ENCODE data around the gene PLAC8.
"Not testable (repeated sequence)": the region's sequence is repeated elsewhere in the genome, so short reads cannot be mapped to it uniquely, and the experiment has no call there.

PLAC8 gene, protein sequence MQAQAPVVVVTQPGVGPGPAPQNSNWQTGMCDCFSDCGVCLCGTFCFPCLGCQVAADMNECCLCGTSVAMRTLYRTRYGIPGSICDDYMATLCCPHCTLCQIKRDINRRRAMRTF

DNA sequence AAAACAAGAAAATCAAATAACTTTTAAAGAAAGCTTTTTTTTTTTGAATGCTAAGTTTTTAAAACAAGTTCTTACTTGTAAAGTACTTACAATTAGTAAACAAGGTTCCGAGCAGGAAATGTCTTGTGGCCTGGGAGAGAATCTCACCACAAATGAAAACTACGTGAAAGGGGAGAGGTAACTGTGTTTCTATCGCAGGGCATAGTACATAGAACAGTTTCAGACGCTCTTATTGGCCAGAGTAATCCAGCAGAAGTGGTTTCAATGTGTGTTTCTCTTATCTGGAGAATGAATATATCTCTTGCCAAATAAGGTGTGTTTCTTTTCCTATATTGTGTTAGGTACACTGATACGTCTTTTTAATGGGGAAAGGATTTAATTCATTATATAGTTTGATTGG, at the start of gene PLAC8:
Gene PLAC8 (minus strand): TSS at position 154 of the 400 bp plus-strand sequence. CDS start 6,808 bp downstream, outside the sequence.
- DNase-seq, result no peak

DNA sequence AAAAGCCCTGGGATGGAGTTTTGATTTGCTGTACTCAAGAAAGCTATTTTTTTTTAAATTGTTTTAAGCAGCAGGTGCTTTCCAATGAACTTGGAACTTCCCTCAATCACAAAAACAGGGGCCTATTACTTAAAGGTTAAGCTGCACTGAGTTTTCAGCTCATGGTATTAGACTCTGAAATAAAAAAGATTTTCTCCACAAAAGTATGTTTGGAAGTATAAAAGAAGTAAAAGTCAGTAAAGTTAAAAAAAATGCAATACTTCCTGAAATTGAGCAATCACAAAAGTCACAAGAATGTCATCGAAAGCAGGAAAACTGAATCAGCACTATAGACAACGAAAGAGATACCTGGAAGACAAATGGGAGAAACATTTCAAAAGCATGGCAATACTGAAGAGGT, 38.9 kb upstream of the PLAC8 start:
- DNase-seq, result no peak

DNA sequence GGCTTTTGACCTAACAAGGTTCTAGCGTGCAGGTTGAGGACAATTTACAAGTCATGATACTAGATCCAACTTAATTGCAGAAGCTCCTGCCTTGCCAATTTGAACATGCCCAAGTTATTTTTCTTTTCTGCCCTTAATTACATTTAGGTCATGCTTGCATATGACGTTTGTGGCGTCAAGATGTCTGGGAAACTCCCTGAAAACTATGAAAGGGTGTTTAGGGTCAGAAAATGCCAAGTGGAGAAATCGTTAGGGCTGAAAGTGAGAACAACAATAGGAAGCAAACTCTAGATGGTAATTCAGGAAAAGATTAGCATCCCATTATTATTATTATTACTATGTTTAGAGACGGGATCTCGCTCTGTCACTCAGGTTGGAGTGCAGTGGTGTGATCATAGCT, 38.2 kb upstream of the PLAC8 start:
- DNase-seq, result no peak

DNA sequence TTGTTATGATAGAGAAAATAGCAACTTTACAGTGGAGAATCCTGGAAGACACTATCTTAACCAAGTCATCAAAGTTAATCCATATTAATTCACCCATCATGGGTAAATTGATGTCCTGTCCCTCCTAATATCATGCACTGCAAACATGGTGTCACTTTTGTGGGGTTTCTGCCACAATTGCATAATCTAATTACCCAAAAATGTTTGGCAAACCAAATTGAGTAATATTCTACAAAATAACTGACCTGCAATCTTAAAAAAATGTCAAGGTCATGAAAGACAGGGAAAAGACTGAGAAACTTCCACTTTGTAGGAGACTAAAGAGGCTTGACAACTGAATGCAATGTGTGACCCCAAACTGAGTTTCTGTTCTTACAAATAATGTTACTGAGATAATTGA, 37.1 kb upstream of the PLAC8 start:
- DNase-seq, result no peak

DNA sequence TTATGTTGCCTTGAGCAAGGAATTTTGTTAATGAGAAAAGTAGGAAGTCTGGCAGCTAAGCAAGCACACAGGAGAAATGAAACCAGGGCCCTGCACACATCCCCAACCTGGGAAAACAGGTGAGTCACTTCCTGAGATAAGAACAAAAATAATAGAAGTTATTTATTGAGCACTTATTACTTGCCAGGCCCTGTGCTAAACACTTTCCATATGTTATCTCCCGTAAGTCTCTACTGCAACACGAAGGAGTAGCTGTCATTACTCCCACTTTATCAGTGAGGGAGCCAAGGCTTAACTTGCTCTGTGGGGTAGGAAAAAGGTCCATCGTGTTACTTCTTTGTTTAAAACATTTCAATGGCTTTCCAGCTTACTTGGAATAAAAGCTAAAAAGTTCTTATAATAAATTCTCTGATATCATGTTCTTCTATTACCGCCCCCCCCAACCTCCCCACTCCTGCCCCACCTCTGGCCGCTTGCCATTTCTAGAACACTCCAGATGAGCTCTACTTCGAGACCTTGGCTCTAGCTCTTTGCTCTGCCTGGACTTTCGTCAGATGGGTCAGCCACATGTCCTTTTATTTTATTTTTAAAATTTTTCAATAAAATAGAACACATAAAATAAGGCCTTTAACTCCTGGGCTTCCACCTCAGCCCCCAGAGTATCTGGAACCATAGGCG, 36.3 kb upstream of the PLAC8 start:
- DNase-seq, result no peak

DNA sequence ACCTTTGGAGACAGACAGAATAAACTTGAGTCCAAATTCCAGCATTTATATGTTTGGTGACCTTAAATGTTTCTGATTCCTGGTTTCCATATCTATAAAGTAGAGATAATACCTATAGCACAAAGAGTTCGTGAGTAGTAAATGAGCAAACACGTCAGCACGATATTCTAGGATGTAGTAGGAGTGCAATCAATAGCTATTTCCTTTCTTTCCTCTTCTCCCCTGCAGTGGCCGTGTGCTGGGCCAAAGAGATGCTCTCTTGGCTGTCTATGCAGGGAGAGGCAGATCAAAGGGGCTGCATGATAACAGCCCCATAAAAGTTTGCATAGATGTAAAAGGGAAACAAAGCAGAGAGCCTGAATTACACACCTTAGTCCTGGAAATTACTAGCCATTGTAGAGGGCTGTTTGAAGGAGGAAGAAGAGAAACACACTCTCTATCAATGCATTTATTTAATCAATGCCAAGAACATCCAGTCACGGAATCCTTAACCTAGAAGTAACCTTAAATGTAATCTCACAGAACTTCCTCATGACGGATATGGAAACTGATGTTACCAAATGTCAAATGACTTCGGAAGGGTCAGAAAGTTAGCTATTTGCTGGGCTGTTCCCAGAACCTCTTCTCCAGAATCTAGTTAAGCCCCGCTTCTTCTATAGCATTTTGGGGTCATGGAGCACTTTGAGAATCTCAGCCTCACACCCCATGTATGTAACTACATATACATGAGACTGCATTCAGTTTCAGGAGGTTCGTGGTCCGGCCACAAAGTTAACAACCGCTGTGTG, 35.5 kb upstream of the PLAC8 start:
- DNase-seq, result no peak

DNA sequence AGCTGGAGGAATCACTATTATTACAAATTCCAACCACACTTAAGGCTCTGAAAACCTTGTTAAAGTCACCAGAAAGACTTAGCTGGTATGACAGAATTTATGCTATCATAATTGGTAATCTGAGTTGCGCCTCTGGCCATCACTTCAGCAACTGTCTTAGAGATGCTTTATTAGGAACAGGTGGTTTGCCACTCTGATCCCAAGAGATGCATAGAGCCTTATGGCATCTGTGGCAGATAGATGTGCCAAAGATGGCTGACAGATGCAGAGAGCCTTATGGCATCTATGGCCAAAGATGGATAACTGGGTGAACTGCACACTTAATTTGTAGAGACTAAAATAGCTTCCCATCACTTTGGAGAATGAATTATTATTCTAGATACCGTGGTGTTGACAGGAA, 32.3 kb upstream of the PLAC8 start:
- DNase-seq, result no peak

DNA sequence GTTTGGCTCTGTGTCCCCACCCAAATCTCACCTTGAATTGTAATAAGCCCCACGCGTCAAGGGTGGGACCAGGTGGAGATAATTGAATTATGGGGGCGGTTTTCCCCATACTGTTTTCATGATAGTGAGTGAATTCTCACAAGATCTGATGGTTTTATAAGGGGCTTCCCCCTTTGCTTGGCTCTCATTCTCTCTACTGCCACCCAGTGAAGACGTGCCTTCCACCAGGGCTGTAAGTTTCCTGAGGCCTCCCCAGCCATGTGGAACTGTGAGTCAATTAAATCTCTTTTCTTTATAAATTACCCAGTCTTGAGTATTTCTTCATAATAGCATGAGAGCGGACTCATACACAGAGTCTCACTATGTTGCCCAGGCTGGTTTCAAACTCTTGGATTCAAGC, 31.2 kb upstream of the PLAC8 start:
- not testable (repeated sequence) for DNase-seq

DNA sequence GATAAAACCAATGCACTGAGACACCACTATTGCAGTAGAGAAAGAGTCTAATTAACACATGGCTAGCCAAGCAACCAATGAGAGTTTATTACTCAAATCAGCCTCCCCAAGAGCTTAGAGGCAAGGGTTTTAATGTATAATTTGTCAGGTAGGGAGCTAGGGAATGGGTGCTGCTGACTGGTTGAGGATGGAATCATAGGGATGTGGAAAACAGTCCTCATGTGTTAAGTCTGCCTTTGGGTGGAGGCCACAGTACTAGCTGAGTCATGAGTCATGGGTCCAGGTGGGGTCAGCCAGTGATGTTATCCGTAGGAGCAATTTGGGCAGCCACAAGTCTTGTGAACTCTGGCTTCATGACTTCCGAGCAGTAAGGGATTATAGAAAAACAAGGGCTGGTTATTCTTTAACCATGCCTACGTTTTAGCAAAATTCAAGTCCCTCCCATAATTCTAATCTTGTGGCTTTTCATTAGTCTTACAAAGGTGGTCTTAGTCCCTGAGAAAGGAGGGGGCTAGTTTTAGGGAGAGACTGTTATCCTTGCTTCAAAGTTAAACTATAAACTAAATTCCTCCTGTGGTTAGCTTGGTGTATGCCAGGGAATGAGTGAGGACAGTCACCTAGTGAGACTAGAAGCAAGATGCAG, 25.1 kb upstream of the PLAC8 start:
- DNase-seq, result no peak

DNA sequence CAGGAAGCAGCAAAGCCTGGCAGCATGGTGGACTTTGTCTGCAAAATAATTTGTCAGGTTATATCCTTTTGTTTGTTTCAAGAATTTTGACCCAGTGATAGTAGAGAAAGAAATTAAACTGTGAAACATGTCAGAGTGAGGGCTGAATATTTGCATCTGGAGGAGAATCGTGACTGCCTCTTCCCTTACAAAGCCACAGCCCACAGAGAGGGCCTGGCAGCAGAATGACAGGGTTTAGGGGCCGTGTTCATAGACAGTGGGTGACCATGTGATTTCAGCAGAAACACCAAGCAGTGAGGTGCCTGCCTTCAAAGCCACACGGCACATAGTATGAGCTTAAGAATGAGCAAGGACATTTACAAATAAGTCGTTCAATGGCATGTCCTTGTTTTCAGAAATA, 24.4 kb upstream of the PLAC8 start:
- DNase-seq, result no peak

DNA sequence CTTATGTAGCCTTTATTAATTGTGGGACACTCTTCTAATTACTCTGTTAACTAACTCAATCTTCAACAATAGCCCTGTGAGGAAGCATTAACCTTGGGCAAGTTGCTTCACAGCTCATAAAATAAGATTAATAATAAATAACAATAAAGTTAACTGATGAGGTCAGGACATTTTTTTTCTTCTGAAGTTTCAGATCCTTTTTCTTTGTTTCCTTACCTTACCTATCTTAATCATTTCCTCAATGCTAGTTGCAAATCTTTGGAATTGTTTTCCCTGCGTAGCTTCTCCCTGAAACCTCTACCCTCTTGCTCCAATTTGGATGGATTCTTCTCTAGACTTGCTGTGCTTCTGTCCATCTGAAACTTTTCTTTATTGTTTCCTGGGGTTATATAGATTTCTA, 17.5 kb upstream of the PLAC8 start:
- no peak for DNase-seq

DNA sequence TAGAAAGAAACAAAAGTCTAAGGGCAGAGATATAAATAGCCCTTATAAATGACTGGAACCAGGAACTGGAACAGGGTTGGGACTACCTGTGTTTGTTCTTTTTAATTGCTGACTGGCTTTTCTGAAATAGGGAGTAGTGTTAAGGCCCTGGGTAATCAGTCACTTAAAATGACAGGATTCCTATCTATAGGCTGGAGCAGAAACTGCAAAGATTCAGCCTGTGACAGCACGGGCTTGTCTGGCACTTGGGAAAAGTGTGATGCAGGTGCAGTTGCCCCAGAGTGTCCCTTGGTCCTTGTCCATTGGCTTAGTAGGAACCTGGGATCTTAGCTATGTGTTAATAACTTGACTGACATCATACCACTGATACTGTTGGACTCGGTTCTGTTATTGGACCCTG, 14.7 kb upstream of the PLAC8 start:
- no peak for DNase-seq

DNA sequence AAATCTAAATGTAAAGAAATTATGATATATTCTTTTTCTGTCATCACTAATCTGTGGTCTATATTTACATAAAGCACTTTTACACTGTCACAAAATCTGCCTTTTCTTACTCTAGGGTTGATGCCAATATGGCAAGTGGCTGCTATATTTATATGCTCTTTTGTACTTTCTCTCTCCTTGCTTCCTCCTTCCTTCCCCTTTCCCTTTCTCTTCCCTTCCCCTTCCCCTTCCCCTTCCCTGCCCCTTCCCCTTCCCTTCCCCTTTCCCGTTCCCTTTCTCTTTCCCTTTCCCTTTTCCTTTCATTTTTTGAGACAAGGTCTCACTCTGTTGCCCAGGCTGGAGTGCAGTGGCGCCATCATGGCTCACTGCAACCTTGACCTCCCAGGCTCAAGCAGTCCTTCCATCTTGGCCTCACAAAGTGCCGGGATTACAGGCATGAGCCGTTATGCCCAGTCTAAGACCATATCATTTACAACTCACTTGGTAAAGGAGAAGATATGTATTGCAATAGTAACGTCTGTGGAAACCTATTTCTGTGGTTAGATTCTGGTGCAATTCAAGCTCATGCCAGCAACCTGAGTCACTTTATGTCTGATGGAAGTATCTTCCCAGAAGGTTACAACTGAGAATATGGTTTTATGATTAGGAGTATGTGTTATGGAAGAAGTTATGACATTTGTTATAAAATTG, 13.9 kb upstream of the PLAC8 start:
- no peak for DNase-seq

DNA sequence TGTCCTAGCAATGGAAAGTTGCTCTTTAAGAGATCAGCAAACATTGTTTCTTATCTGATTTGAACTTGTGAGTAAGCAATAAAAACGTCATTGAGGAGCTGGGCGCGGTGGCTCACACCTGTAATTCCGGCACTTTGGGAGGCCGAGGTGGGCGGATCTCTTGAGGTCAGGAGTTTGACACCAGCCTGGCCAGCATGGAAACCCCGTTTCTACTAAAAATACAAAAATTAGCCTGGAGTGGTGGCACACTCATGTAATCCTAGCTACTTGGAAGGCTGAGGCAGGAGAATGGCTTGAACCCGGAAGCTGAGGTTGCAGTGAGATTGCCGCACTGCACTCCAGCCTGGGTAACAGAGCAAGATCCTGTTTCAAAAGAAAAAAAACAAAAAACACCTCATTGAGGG, 11.2 kb upstream of the PLAC8 start:
- DNase-seq, result peak; percentile 37

DNA sequence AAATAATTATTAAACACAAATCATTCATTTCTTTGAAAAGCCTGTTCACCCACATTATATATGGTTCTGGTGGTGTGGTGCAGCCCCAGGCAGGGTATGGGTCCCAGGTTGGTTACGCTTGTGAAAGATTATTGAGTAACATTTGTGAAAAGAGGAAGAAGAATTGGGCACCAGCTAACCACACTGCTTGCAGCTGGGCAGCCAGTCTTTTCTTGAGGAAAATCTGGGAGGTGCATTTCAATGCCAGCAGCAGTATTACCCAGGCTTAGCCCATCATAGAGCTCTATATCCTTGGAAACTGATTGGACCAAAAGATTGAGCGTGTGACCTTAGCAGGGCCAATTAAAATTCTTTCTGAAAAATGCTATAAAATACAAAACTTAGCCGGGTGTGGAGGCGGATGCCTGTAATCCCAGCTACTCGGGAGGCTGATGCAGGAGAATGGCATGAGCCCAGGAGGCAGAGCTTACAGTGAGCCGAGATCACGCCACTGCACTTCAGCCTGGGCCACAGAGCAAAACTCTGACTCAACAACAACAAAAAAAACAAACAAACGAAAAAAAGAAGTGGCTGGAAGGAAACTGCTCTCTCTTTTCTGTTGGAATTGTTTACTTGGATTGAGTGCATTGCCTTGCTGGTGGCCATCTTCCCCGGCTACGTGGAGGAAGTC, 9.7 kb upstream of the PLAC8 start:
- no peak for DNase-seq

DNA sequence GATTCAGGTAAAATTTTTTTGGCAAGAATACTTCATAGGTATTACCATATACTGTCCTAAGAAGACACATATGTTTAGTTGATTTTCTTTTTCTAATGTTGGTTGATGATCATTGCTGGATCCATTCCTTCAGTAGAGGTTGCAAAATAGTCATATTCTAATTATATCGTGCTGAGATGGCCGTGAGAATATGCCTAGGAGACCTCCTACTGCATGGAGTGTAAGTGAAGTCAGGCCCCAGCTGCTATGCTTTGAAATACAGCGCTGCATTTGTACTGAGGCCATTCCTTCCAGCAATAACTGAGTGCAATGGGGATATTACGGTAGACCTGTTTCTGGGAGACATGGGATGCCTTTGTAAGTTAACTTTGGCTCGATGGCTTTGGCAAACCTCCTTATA, 6.7 kb upstream of the PLAC8 start:
- no peak for DNase-seq

DNA sequence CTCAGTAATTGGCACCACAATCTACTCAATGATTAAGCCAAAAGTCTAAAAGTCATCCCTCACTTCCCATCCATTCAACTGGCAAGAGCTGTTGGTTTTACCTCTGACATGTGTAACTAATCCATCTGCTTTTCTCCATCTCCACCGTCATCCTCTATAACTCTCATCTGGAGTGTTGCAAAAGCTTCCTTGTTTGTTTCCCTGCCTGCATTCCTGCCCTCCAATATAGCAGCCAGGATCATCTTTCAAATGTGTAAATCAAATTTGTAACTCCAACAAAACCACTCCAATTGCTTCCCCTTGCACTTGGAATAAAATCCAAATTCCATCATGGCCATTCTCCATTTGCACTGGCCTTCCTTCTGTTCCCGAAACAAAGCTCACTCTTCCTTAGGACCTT, 4.3 kb upstream of the PLAC8 start:
- no peak for DNase-seq

DNA sequence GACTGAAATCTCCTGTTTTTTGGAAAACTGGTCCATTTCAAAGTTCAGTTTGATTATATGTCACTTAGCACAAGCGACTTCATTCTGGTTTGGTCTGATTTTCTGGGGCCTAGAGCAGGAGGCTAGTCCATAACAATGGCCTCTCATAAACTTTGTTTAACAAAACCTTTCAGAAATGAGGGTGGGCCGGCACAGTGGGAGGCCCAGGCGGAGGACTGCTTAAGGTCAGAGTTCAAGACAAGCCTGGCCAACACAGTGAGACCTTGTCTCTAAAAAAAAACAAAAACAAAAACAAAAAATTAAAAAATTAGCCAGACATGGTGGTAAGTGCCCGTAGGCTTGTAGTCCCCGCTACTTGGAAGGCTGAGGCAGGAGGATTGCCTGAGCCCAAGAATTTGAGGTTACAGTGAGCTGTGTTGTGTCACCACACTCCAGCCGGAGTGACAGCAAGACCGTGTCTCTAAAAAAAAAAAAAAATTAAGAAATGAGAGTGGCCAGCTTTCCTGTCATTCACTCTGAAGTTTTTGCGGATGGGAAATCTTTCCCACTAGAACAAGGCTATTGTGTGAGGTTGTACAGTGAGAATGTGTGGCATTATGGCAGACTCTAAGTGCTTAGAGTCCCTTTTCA, 1.2 kb upstream of the PLAC8 start:
- DNase-seq, result no peak

DNA sequence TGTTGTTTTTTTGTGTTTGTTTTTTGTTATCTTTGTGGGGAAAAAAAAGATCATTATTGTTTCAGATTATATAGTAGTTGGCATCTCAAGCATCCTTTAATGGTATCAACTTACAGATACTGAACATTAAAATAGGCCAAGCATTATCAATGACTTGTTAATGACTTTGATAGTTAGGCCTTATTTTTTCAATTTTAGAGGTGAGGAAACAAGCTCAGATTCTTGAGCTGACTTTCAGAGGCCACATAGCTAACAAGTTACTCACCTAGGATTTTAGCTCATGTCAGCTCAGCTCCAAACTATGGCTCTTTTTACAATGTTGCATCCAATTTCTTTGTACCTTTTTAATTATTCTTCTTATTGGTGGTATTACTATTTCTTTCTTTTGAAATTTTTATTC, 471 bp upstream of the PLAC8 start:
- DNase-seq, result no peak

DNA sequence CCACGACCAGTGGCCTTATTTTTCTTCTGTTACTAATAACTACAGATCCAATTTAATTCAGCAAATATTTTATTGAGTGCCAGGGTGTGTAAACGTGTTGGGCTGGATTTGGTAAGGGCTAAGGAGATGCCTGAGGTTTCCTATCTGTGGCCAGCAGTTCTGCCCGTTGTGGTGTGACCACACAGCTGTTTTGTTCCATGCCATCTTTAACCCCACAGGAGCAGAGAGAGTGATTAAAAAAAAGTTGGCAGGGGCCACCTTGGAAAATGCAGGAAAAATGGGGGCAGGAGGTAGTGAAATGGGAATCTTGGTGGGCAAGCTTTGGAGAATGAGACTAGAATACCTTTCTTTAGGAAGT, 1.1 kb downstream of the PLAC8 start:
- no peak for DNase-seq

DNA sequence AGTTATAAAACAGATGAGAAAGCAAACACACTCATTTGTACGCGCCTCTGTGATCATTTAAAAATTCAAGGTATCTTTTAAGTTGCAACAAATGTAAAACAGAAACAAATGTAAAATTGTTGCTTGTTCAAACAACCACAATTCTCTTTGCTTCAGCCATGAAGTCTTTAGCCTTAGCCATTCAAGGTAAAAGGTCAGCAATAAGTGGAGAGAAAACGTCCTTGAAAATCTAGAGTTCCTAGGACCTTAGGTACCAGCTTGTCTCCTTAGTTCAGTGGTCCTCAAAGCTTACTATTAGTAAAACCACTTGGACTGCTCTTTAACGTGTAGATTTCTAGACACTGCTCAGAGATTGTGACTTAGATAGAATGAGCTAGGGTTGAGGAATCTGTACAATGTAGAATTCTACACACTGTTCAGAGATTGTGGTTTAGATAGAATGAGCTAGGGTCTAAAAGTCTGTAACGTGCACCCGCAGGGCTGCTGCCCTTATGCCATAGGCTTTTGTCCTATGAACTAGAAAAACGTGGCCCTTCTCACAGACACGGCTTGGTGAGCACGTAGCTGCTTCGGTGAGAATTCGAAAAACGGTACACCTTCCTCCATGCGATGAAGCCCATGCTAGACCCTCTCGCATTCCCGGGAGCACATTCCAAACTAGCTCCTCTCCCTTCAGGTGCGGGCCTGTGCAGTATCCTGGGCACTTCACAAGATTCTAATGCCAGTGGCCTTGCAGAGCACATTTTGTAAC, 1.7 kb downstream of the PLAC8 start:
- DNase-seq, result no peak

DNA sequence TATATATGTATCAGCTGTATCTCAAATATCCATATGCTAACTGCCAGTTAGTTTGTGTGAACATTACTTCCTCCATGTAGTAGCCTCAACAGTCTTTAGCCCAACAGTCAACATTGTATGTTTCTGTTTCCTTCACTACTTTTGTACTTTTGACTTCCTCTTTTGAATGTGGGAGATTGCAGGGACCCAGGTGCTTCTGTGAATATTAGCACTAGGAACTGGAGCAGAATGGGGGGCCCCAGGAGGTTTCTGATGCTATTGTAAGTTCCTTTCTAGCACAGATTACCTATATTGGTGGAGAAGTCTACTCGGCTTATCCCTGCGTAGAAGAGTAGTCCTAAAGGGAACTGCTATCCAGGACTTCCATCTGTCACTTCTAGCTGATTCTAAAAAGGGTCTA, 2.3 kb downstream of the PLAC8 start:
- DNase-seq, result no peak
